GM21381 (cell line): ENCODE data around the gene SH2B3.

ENCODE experiments used
- ATAC-seq: cut with Tn5 transposase; IDR thresholded peaks from one replicate; pipeline ENCODE4 v1.9.1; 2021; ENCODE audit warnings: mild to moderate bottlenecking, moderate library complexity; ENCODE audit not compliant: unreplicated experiment

SH2B3 gene

GRCh38 chr12:111408686-111409402 lies 3.1 kb downstream of the SH2B3 start:
- ATAC-seq: no peak

- ATAC-seq: no peak
These were observed 3.7 kb downstream of the SH2B3 start for GRCh38 chr12:111409403-111409779.

- ATAC-seq: no peak
These were observed 4.2 kb downstream of the SH2B3 start for GRCh38 chr12:111409780-111410430.

GRCh38 chr12:111410431-111411184 lies 4.9 kb downstream of the SH2B3 start:
- no peak for ATAC-seq

- no peak for ATAC-seq
These were observed 5.6 kb downstream of the SH2B3 start for GRCh38 chr12:111411185-111411764.

- ATAC-seq: no peak
These were observed 6.5 kb downstream of the SH2B3 start for GRCh38 chr12:111412007-111412829.

- ATAC-seq: no peak
These were observed 7.2 kb downstream of the SH2B3 start for GRCh38 chr12:111412830-111413441.

GRCh38 chr12:111413442-111414086 lies 7.8 kb downstream of the SH2B3 start:
- no peak for ATAC-seq

- no peak for ATAC-seq
These were observed 9.1 kb downstream of the SH2B3 start for GRCh38 chr12:111414711-111415252.

GRCh38 chr12:111417290-111417689 lies 11.6 kb downstream of the SH2B3 start:
- ATAC-seq: no peak

GRCh38 chr12:111417784-111418593 lies 12.3 kb downstream of the SH2B3 start:
- ATAC-seq: no peak

- ATAC-seq: no peak
These were observed 12.8 kb downstream of the SH2B3 start for GRCh38 chr12:111418594-111418880.

GRCh38 chr12:111419784-111420183 lies 14.1 kb downstream of the SH2B3 start:
- ATAC-seq: no peak

GRCh38 chr12:111420494-111420893 lies 14.8 kb downstream of the SH2B3 start:
- ATAC-seq: no peak

GRCh38 chr12:111424189-111424792 lies 18.6 kb downstream of the SH2B3 start:
- no peak for ATAC-seq

- no peak for ATAC-seq
These were observed 19.1 kb downstream of the SH2B3 start for GRCh38 chr12:111424793-111425251.

GRCh38 chr12:111425655-111426054 lies 19.9 kb downstream of the SH2B3 start:
- ATAC-seq: no peak
